ENCODE results near the gene ARF1. TPM values are rescaled to one million over a fixed set of nuclear protein-coding genes. Genes with fewer than 3 reads are reported as not detected.
A peak's percentile ranks its signal among the peaks of the same experiment; 100 is the strongest.

The ARF1 gene
- polyA plus RNA-seq, 4 donors = 326 to 381 (median 336) TPM

DNA sequence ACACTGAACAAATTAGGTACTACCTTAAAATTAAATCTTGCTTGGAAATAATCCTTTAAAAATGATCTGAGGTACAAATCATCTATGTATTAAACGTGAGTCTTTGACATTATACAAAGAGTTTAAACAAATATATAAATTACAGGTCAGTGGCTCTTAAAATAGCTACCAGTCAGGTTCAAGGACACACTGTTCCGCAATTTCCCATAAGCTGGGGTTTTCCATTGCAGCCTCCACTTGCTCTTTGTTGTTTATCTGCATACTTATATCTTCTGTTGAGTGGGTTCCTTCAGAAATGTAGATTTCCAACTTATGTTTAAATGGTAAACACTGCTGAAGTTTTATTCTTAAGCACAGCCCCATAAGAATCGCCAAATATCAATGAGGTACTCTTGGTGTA lies 32.3 kb downstream of the ARF1 start:
- DNase-seq (ENCODE audit: low read depth in 4 of 4, low spot score in 3 of 4) = no peak

DNA sequence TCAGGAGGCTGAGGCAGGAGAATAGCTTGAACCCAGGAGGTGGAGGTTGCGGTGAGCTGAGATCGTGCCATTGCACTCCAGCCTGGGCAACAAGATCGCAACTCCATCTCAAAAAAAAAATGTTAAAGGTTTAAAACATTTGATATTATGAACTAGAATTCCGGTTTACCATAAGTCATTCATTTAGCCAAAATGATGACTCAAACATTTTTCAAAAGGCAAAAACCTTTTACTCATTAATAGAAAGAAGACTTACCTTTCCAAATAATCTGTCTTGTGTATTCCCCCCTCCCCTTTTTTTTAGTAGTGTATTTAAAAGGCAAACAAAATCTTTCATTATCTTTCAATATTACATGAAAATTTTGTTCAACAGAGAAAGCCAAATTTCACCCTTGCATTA lies 34.8 kb downstream of the ARF1 start:
- no peak for DNase-seq (ENCODE audit: low read depth in 4 of 4, low spot score in 3 of 4)

- no peak for DNase-seq (ENCODE audit: low read depth in 4 of 4, low spot score in 3 of 4)
Measured at GRCh38 chr1:228118040-228118439, 35.5 kb downstream of the ARF1 start.

- no peak for DNase-seq (ENCODE audit: low read depth in 4 of 4, low spot score in 3 of 4)
Measured at GRCh38 chr1:228120351-228120750, 37.8 kb downstream of the ARF1 start.

DNA sequence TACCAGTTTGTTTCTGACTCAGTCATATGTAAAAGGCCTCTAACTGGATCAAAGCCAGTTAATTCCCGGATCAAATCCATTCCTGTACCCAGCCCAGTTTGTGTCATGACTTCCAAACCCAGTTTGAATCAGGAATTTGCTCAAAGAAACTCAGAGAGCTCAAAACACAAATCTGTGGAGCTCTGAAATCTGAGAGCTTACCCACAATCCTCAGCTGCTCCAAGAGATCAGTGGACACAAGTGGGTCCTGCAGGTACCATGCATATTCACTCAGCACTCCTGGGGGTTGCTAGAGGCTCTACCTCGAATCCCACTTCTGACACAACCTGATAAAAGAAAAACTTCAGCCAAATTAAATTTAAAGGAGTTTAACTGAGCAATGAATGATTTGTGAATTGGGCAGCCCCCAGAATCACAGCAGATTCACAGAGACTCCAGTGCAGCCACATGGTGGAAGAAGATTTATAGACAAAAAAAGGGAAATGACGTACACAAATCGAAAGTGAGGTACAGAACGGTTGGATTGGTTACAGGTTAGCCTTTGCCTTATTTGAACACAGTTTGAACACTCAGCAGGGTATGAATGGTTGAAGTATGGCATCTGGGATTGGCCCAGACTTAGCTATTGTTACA lies 38.5 kb downstream of the ARF1 start:
- DNase-seq (ENCODE audit: low read depth in 4 of 4, low spot score in 3 of 4) = no peak

- DNase-seq (ENCODE audit: low read depth in 4 of 4, low spot score in 3 of 4) = no peak
Measured at GRCh38 chr1:228122921-228123441, 40.5 kb downstream of the ARF1 start.

DNA sequence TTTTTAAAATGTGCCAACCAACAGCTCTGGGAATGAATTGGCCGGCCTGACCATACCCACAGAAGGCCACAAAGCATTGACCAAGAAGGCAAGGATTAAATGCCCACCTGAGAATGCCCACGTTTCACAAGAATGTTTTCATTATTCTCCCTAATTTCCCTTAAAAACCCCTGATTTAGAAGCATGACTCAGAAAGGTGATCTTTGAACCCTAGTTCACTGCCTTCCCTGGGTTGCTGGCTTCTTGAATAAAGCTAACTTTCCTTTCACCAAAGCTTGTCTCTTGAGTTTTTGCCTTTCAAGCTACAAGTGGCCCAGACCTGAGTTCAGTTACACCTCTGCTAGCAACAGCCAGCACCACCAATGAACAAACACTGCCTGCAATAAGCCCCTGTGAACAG lies 41.0 kb downstream of the ARF1 start:
- no peak for DNase-seq (ENCODE audit: low read depth in 4 of 4, low spot score in 3 of 4)

DNA sequence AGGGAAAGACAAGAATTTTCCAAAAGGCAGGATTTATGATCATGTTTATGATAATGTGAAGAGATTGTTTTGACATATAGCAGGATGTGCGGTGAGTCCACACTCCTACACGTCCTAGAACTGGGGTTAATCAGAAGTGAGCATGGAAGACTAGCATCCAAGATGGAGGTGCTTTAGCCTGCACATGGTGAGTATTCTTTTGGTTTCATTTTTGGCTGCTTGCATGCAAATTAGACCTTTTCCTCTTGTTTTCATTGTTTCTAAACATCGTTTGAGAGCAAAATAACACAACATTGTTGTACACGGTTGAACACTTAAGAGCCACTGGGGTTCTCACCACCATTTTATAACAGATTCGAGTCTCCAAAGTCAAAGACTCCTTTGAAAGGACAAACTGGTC lies 42.7 kb downstream of the ARF1 start:
- DNase-seq (ENCODE audit: low read depth in 4 of 4, low spot score in 3 of 4) = no peak

- DNase-seq (ENCODE audit: low read depth in 4 of 4, low spot score in 3 of 4) = no peak
Measured at GRCh38 chr1:228131766-228132165, 49.3 kb downstream of the ARF1 start.

DNA sequence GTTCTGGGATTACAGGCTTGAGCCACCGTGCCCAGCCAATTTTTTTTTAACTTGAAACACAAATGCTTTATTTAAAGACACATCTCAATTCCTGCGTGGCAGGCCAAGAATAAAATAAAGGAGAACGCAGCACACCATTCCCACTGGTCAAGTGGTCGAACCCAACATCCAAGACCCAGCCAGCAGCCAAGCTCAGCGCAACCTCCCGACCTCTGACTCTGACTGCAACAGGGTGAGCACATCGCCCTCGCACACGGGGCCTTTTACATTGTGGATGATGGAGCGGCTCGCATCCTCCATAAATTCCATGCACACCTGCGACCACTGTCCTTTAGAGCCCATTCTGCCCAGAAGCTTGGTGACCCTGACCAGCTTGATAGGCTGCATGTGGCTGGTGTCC lies 52.1 kb downstream of the ARF1 start:
- DNase-seq (ENCODE audit: low read depth in 4 of 4, low spot score in 3 of 4) = no peak

DNA sequence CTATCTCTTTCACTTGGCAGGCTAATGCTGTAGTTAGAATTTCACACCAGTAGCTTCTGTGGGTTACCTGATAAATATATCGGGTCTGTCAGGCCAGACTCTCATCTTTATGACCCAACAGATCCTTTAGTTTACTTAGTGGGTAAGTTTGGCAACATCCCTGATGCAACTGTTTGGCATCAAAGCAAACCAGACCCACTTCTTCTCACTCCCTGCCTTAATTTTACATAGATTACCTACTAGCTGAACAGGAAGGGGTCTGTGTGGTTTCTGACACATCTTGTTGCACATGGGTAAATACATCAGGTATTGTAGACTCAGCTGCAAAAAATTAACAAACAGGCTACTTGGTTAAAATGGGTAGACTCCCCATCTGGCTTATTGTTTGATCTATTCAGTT lies 54.4 kb downstream of the ARF1 start:
- DNase-seq (ENCODE audit: low read depth in 4 of 4, low spot score in 3 of 4) = no peak

DNA sequence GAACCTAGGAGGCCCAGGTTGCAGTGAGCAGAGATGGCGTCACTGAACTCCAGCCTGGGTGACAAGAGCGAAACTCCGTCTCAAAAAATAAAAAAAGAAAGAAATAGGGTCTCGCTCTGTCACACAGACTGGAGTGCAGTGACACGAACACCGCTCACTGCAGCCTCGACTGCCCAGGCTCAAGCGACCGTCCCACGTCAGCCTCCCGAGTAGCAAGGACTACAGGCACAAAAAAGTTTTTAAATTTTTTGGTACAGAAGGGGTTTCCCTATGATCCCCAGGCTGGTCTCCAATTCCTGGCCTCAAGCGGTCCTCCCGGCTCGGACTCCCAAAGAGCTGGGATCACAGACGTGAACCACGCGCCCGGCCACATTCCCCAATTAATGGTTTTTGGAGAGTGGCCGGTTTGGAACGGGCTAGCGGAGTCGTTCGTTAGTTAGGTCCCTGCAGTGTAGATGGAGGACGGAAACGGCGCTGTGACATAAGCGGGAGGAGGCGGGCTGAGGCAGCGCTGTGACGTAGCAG lies 57.0 kb downstream of the ARF1 start:
- DNase-seq (ENCODE audit: low read depth in 4 of 4, low spot score in 3 of 4) = no peak

GRCh38 chr1:228139931-228140723 lies 57.6 kb downstream of the ARF1 start, which contains the start of gene GUK1:
Gene GUK1, plus strand, starts transcription at chr1:228140279. Its CDS starts 24 bp downstream, at chr1:228140303.
- DNase-seq (ENCODE audit: low read depth in 4 of 4, low spot score in 3 of 4) = peak; percentile 94 to 96 (median 94)

- no peak for DNase-seq (ENCODE audit: low read depth in 4 of 4, low spot score in 3 of 4)
Measured at GRCh38 chr1:228140724-228141225, 58.3 kb downstream of the ARF1 start.

DNA sequence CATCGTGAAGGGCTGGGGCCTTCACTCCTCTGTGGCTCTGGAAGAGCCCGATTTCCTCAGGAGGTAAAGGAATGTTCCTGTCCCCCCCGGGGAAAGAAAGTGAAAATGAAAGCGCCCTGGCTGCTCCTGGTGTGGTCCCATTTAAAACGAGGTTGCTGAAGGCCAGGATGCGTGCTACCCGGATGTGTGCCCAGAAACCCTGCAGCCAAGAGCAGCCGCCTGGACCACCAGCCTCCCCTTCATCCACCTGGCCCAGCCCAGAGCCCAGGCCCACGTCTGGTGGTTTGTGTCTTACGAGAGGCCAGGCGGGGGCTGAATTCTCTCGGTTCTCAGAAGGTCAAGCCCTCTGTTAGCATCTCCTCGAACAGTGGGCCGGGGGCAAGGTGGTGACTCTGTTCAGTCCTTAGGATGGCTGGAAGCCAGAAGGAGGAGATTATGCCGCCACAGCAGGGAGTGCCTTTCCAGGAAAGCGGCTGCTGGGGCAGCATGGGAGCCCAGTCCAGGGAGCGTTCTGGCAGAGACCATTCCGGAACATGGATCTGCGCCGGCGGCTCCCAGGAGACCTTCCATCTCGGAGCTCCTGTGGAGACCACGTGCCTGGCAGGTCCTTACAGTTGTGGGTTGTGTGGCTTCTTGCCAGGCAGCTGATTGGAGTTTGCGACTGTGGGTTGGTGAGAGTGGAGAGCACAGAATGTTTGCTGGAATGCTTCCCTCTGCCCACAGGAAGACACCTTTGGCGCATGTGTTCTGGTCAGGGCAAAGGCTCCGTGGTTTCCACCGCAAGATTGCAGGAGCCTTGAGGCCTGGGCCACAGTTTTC lies 58.9 kb downstream of the ARF1 start:
- DNase-seq (ENCODE audit: low read depth in 4 of 4, low spot score in 3 of 4) = no peak

DNA sequence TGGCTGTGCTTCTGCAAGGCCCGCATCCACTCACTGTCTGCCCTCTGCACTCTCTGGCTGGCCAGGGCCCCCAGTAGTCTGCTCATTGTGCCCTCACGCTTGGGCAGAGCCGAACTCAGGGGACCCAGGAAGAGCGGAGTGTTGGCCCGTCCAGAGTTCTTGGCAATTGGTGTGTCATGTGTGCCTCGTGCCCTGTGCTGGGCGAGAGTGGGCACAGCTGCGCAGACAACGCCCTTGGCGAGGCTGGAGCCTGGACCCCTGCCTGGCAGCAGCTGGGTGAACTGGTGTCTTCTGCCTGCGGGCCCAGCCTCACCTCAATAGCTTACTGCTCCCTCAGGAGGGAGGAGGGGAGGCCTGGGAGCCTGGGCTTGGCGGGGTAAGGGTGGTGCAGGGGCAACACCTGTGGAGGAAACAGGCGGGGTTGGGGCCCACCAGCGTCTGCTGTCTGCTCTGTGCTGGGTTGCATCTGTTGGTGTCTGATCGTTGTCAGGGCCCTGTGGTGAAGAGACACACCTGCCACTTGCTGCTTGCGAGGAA lies 59.7 kb downstream of the ARF1 start:
- no peak for DNase-seq (ENCODE audit: low read depth in 4 of 4, low spot score in 3 of 4)

DNA sequence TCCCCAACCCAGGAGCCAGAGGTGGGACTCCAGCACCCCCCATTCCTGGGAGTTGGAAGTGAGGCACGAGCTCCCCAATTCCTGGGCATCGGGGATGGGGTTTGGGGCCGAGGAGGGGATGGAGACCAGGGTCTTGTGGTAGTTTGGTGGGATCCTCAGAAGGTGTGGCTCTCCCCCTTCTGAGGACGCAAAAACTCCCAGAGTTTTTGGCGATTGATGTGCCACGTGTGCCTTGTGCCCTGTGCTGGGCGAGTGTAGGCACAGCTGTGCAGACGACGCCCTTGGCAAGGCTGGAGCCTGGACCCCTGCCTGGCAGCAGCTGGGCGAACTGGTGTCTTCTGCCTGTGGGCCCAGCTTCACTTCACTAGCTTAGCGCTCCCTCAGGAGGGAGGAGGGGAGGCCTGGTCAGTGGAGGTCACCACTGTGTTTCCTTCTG lies 60.2 kb downstream of the ARF1 start:
- no peak for DNase-seq (ENCODE audit: low read depth in 4 of 4, low spot score in 3 of 4)

GRCh38 chr1:228143480-228144192 lies 61.1 kb downstream of the ARF1 start:
- DNase-seq (ENCODE audit: low read depth in 4 of 4, low spot score in 3 of 4) = no peak

DNA sequence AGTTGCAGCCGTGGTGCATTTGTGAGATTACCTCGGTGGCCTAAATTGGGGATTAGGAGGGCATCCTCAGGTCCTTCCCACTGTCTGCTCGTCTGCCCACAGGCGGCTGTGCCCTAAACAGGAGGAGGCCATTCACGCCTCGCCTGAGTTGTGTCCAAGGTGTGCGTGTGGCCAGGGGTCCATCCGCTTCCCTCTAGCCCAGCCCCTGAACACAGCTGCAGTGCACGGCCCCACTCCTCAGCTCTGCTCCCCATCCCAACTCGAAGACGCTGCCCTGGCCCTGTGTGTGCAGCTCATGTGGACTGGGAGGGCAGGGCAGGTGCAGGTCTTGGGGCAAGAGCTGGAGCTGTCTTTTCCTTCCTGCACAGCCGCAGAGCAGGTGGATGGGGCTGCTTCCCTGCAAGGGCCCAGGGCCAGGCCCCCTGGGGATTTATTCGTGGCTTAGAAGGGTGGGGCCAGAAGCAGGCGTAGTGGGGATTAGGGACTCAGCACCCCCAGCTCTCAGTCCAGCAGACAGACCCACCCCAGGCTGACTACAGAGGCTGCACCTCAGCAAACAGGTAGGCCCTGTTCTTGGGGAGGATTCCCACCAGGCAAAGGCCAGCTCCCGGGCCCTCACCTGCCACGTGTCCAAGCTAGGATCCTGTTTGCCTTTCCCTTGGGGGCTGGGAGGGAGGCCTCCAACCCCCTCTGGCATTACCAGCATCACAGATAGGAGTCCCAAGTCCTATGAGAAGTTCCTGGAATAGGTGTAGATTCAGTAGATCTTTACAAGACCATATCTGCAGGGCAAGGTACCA lies 61.9 kb downstream of the ARF1 start:
- no peak for DNase-seq (ENCODE audit: low read depth in 4 of 4, low spot score in 3 of 4)

Data from right renal pelvis (tissue), 4 donors.